GM19397 (cell line): ENCODE data around the gene UFSP2.

Experiments used
- ATAC-seq: cut with Tn5 transposase; IDR thresholded peaks from one replicate; pipeline ENCODE4 v1.9.1; 2021; ENCODE audit warnings: mild to moderate bottlenecking, moderate library complexity; ENCODE audit not compliant: unreplicated experiment

UFSP2 gene

DNA sequence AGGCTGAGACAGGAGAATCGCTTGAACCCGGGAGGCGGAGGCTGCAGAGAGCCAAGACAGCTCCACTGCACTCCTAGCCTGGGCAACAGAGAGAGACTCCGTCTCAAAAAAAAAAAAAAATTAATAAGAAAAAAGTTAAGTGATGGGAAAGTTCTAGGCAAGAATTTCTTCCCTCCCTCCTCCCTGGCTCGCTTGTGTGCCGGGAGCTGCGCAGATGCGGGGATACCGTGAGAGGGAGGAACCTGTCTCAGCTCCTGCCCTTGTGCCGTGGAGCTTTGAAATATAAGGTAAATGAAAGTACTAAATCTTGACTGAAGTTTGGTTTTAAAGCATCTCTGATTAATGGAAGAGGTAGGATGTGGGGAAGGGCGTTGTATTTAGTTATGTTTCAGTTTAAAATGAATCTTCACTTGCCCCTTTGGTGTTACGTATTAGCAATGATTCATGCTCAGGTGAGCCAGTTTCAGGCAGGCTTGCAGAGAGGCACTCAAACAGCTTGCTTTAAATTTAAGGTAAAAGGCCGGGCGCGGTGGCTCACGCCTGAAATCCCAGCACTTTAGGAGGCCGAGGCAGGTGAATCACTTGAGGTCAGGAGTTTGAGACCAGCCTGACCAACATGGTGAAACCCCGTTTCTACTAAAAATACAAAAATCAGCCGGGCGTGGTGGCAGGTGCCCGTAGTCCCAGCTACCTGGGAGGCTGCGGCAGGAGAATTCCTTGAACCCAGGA is 1.4 kb upstream of the UFSP2 start:
- no peak for ATAC-seq

DNA sequence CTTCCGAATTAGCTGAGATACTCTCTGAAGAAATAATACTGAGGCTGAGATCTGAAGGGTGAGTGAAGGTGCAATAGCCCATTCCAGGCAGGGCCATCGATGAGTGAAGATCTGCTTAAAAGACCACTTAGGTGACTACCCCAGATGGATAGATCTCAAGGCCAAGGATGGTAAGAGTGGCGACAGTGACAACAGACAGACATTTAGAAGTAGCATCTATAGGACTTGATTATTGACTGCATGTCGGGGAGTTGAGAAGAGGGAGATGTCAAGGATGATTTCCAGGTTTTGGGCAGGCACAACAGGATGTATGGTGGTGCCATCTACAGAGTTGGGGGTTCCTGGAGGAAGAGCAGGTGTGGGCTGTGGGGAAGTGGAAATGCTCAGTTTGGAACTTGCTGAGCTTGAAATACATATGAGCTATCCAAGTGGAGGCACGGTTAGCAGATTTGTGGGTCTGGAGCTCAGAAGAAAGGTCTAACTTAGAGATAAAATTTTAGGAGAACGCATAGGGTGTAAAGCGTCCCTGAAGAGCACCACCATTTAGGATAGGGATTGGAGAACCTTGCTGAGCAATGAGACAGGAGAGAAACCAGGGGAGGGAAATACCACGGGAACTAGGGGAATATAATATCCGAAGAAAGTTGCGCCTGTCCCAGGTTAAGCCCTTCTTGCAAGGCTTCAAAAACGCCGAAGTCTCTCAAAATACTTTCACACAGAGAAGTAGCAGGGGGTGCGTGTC is 688 bp downstream of the UFSP2 start:
- no peak for ATAC-seq

- no peak for ATAC-seq
These were observed 4.2 kb downstream of the UFSP2 start for GRCh38 chr4:185421366-185422124.

- ATAC-seq = no peak
These were observed 8.8 kb downstream of the UFSP2 start for GRCh38 chr4:185416955-185417354.

DNA sequence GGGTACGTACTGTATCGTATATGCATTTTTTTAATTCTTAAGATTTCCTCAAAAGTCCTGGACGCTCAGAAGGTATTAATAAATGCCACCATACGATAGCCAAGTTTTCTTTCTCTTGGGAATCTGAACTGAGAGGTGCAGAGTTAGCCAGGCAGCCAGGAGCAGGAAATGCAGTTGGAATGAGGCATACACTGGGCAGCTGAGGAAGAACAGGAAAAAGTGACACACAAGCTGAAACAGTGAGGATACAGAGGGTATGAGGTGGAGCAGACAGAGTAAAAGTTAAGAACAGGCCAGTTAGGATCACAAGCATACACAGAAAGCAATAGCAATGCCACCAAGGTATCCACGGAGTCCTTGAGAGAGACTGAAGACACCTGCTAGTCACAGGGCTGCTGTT is 13.4 kb downstream of the UFSP2 start:
- no peak for ATAC-seq

DNA sequence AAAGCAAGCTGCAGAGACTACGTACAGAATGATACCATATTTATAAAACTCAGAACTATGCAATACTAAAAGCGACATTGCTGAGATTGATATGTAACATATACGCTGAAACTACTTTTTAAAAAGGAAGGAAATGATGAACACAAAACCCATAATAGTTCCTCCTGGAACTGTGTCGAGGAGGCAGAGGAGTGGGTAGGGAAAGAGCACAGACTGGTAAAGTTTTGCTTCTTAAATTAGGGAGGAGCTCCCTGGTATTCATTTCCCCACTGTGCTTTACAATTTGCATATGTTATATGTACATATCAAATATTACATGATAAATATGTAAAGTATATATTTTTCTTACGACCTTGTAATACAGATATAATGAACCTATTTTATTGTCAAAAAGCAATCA is 13.9 kb downstream of the UFSP2 start:
- no peak for ATAC-seq

- ATAC-seq = no peak
These were observed 17.3 kb downstream of the UFSP2 start for GRCh38 chr4:185408432-185408831.

DNA sequence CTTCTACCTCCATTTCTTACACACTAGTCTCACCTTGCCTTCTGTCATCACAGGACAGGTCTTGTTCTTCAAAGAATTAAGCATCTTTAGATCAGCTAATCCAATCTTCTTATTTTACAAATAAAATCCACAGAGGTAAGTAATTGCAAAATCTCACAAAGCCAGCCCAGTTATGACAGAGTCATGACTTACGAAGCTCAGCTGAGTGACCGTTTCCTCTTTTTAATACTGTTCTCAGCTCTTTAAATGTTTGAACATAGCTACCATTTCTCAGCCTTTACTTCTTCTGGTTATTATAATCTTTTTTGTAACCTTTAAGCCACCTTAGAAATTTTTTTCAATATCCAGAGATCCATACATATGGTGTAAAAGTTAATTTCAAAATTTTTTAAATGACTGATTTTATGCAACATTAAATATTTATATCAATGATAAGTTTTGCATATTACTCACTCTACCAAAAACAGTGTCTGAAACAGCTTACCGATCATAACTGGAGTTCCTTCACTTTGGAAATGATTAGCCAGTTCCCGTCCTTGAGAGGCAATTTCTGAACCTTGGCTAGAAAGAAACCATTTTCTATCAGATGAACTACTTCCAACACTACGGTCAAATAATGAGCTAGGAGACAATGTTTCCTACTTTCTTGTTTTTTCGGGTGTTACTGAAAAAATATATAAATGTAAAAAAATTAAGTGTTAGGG is 20.3 kb downstream of the UFSP2 start:
- ATAC-seq = peak; percentile 47

GRCh38 chr4:185404031-185404430 is 21.7 kb downstream of the UFSP2 start:
- ATAC-seq = no peak

DNA sequence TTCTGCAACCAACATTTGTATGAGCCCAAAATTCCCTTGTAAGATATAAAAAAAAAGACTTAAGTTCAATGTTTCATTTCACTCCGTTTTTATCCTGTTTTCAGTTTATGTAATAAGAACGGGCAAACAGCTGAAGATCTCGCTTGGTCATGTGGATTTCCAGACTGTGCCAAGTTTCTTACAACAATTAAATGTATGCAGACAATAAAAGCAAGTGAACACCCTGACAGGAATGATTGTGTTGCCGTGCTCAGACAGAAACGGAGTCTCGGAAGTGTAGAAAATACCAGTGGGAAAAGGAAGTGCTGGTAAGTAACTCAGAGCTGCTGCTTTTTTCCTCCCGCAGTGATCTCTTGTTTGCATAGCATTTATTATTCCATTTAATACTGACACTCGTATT is 26.3 kb downstream of the UFSP2 start:
- no peak for ATAC-seq

GRCh38 chr4:185398618-185399017 is 27.1 kb downstream of the UFSP2 start:
- ATAC-seq = no peak

GRCh38 chr4:185396724-185397385 is 28.9 kb downstream of the UFSP2 start, which contains the start of gene ANKRD37:
ANKRD37 (plus strand) TSS chr4:185396841; CDS start chr4:185396924, 83 bp downstream.
- no peak for ATAC-seq

DNA sequence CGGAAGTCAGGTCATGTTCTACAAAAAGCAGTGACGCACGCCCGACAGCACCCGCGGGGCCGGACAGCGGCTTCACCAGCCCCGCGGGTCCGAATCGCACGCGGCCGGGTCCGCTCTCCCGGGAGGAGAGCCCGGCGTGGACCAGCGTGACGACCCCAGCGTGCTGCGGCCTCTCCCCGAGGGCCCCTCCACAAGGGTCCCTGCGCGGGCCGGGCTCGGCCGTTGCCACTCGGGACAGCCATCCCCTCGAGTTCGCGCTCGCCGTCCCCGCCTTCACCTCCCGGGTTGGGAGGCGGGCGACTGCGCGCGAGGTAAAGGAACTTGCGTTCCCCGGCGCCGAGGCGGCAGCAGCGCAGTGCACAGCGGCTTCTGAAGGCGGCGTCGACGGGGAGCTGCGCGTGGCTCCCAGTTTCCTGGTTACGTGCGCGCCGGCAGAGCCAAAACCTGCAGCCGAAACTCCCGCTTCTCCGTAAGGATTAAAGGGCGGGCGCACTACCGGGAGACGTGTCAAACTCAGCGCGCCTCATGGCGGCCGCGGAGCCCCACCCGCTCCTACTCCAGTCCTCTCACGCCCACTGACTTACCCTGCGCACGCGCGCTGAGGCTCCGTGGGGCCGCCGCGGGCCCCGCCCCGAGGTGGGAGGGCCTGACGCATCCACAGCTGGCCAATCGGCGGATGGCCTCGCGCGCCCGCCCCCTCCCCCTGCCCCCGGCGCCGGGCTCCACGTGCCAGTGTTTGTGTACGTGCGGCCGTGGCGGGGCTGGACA is 29.6 kb downstream of the UFSP2 start:
- ATAC-seq = peak; percentile 83

- no peak for ATAC-seq
These were observed 30.4 kb downstream of the UFSP2 start, which contains the start of gene LRP2BP for GRCh38 chr4:185395238-185395955. LRP2BP (minus strand) TSS chr4:185395924; CDS start chr4:185378186, 17,738 bp downstream.

DNA sequence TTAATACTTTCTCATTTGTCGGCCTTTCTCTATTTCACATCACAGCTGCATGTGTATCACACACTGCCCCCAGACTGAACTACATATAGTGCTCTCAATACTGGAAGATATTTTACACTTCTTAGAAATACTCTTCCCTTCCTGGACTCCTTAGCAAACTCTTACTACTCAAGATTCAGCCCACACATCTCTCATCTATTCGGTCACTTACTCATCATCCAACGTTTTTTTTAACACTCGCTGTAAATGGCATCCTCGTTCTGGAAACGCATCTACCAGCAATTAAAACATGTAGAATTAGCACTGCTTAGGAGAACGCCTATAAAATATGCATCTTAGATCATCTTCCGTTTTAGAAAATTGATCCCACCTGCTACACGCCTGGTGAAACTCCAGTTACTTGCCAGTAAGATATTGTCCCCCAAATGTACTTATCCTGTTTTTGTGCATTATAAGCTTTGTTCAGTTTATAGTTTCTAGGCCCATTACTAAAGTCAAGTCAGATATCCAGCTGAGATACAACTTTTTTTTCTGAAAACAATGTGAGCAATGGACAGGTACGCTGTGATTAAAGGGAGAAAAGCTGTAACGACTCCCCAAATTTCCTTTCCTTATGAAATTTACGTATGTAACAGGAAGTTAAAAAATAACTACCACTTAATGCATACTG is 31.1 kb downstream of the UFSP2 start:
- ATAC-seq = no peak

- ATAC-seq = no peak
These were observed 33.6 kb downstream of the UFSP2 start for GRCh38 chr4:185392156-185392555.

DNA sequence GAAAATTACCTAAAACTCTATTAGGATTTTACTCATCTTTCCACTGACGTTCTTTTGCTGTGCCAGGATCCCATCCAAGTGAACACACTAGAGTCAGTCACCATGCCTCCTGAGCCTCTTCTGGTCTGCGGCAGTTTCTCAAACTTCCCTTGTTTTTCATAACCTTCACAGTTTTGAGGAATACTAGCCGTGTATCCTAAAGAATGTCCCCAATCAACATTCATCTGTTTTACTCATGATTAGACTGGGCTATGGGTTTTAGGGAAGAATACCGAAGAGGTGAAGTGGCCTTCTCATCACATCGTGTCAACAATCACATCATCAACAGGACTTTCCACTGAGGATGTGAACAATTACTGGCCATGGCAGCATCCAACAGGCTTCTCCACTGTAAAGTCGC is 34.8 kb downstream of the UFSP2 start:
- no peak for ATAC-seq

DNA sequence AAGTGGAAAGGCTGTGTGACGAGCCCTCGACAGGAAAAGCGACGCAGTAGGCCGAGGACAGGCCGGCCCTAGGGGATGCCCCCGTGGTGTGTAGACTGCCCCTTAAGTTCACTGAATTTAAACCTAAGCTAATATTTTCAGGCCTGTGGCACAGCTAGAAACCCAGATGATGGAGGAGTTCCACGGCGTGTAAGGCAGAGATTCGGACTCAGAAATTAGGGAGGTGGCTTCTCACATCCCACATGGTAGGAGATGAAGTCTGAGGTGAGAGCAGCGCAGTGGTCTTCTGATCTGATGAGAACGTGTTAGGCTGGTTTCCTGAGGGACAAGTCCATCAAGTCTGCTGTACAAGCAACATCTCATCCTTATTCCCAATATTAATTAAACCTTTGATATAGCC is 37.8 kb downstream of the UFSP2 start:
- no peak for ATAC-seq
